ENCODE measurements around the gene RFFL. TPM values are rescaled to one million over a fixed set of nuclear protein-coding genes. Genes with fewer than 3 reads are reported as not detected.

RFFL gene
- total RNA-seq, 1 experiment from 2014 or later = 37.7 TPM

- Histone ChIP-seq H3K9me3 (ENCODE audit: low read length) (no peaks in the 10 kb centered on the region), H3K36me3 (ENCODE audit: low read depth, low read length) (peaks cover 35% of the 10 kb centered on the region), H3K4me1 (ENCODE audit: insufficient read depth, low read length) (peaks cover 43% of the 10 kb centered on the region), H3K79me2 (ENCODE audit: low read length) (peaks cover 26% of the 10 kb centered on the region; the same call in 1 of the 2 replicates), H2AFZ (ENCODE audit: low read length) (no peak overlapping the region), H3K27me3 (ENCODE audit: low read length) (no peaks in the 10 kb centered on the region), H3K4me2 (ENCODE audit: low read length) (no peak overlapping the region), H3K9ac (ENCODE audit: low read length) (peak overlapping the region; percentile 7; the same call in 1 of the 2 replicates), H4K20me1 (ENCODE audit: low read length) (no peaks in the 10 kb centered on the region), H3K4me3 (ENCODE audit: low read length) (no peak overlapping the region), H3K9me2 (replicated peaks; ENCODE audit: low read length) (no peaks in the 10 kb centered on the region), H3K27ac (ENCODE audit: low read length) (peak overlapping the region; percentile 87), H3F3A (ENCODE audit: low read length, unreplicated experiment) (no peaks in the 10 kb centered on the region)
- POLR2A ChIA-PET (ENCODE audit: unreplicated experiment) = no interaction called here
- DNase-seq = no peak
- no TSS peak for BruUV-seq (replicated peaks)
- CTCF ChIA-PET = no interaction called here
- no peak for ATAC-seq
- intact Hi-C loops (cut with micrococcal nuclease) = loop anchor here (5.0 kb wide), 1 partner anchor 64 kb away; no protein-coding TSS in a partner anchor
- TF ChIP-seq EZH2phosphoT487 (IDR thresholded peaks at IDR 0.05; ENCODE audit: borderline replicate concordance, low read length) = no peak
- TF ChIP-seq EZH2 (IDR thresholded peaks at IDR 0.05; ENCODE audit: low read length, unreplicated experiment) = no peak
- TF ChIP-seq CTCF (conservative IDR thresholded peaks at IDR 0.05; ENCODE audit: low read depth, low read length) = no peak
Measured at GRCh38 chr17:35023538-35023937, 40.0 kb downstream of the RFFL start.

GRCh38 chr17:35022536-35023063, 40.9 kb downstream of the RFFL start:
- H3K9ac ChIP-seq (ENCODE audit: low read length) = peak overlapping the region; percentile 49
- CTCF ChIA-PET = interaction anchor here (0.5 kb wide), 2 partner anchors 24 to 93 kb away, joined by 3 to 7 read pairs; no protein-coding TSS in a partner anchor
- BruUV-seq (replicated peaks) = no TSS peak

More at GRCh38 chr17:35022536-35023063, 40.9 kb downstream of the RFFL start:
- H3K36me3 ChIP-seq (ENCODE audit: low read depth, low read length) = peaks cover 44% of the 10 kb centered on the region
- no peaks in the 10 kb centered on the region for H3K27me3 ChIP-seq (ENCODE audit: low read length)
- ATAC-seq (peak; percentile 99), DNase-seq (peak; percentile 83)
- peak overlapping the region; percentile 87 for H3K27ac ChIP-seq (ENCODE audit: low read length)
- no peaks in the 10 kb centered on the region for H3K9me3 ChIP-seq (ENCODE audit: low read length)
- H3K9me2 ChIP-seq (replicated peaks; ENCODE audit: low read length) = no peaks in the 10 kb centered on the region
- intact Hi-C loops (cut with micrococcal nuclease) = loop anchor here (5.0 kb wide), 1 partner anchor 65 kb away; no protein-coding TSS in a partner anchor
- no peak overlapping the region for H2AFZ ChIP-seq (ENCODE audit: low read length)
- no peaks in the 10 kb centered on the region for H4K20me1 ChIP-seq (ENCODE audit: low read length)
- peaks cover 38% of the 10 kb centered on the region for H3K4me1 ChIP-seq (ENCODE audit: insufficient read depth, low read length)
- POLR2A ChIA-PET (ENCODE audit: unreplicated experiment) = no interaction called here
- no peak for TF ChIP-seq EZH2 (IDR thresholded peaks at IDR 0.05; ENCODE audit: low read length, unreplicated experiment)
- no peak for TF ChIP-seq CTCF (conservative IDR thresholded peaks at IDR 0.05; ENCODE audit: low read depth, low read length)
- no peak for TF ChIP-seq EZH2phosphoT487 (IDR thresholded peaks at IDR 0.05; ENCODE audit: borderline replicate concordance, low read length)
- H3K4me2 ChIP-seq (ENCODE audit: low read length) = peak overlapping the region; percentile 61
- H3K4me3 ChIP-seq (ENCODE audit: low read length) = no peak overlapping the region
- peaks cover 20% of the 10 kb centered on the region; the same call in 1 of the 2 replicates for H3K79me2 ChIP-seq (ENCODE audit: low read length)
- H3F3A ChIP-seq (ENCODE audit: low read length, unreplicated experiment) = no peaks in the 10 kb centered on the region

All from PC-3 (cell line).